Gastrocnemius medialis (tissue), 4 donors: ENCODE data around the gene DMRT3.

ENCODE experiments used
- CTCF ChIP-seq, 5 experiments: fragments of 450-650 bp in 3 of 5; fragments of 200-600 bp in 2 of 5; sonication (generic) in 2 of 5; IDR thresholded peaks in 4 of 5; conservative IDR thresholded peaks in 1 of 5; 1 replicate in 4 of 5; 2 replicates in 1 of 5; pipeline ENCODE4 v1.5.1; 2016 to 2019; ENCODE audit warnings: antibody characterized with exemption in 5 of 5, mild to moderate bottlenecking in 3 of 5, moderate library complexity in 3 of 5
- POLR2A ChIP-seq, 2 donors: fragments of 450-650 bp; IDR thresholded peaks; one replicate each; pipeline ENCODE4 v1.6.1; 2017; ENCODE audit warnings: antibody characterized with exemption in 2 of 2, mild to moderate bottlenecking in 2 of 2, moderate library complexity in 2 of 2

- TF ChIP-seq CTCF (IDR thresholded peaks at IDR 0.05 in 4 of 5, conservative IDR thresholded peaks at IDR 0.05 in 1 of 5) (no peak), POLR2A (IDR thresholded peaks at IDR 0.05) (no peak)
These were observed 31.8 kb downstream of the DMRT3 start for GRCh38 chr9:1008216-1008615.
